Calu3 (cell line): Measurements from ENCODE around the gene CSNK1A1. TPM values are rescaled to one million over a fixed set of nuclear protein-coding genes. Genes with fewer than 3 reads are reported as not detected.
A peak's percentile ranks its signal among the peaks of the same experiment; 100 is the strongest.

ENCODE experiments used
- BruUV-seq: library from RNA; stranded (reverse); fragments of 400-500 nt; replicated peaks from 2 replicates; lab custom pipeline; 2021; lab: Mats Ljungman, UMichigan
- CTCF ChIA-PET: fragments of 300-600 bp; sonication (Branson Sonifier 250); formaldehyde crosslinking; loops from one replicate; lab custom pipeline; 2022; ENCODE audit warnings: antibody characterized with exemption; lab: Charles Lee
- DNase-seq: peaks from one replicate; pipeline ENCODE4 v3.0.0; 2022
- H3K27ac Mint-ChIP-seq: one replicate; pipeline ENCODE4 v1.8.0; 2022; ENCODE audit warnings: mixed read lengths; ENCODE audit not compliant: unreplicated experiment
- H3K27me3 Mint-ChIP-seq: one replicate; pipeline ENCODE4 v1.8.0; 2022; ENCODE audit warnings: mixed read lengths; ENCODE audit not compliant: unreplicated experiment
- H3K36me3 Mint-ChIP-seq: one replicate; pipeline ENCODE4 v1.8.0; 2022; ENCODE audit warnings: mild to moderate bottlenecking, moderate library complexity, mixed read lengths; ENCODE audit not compliant: insufficient read depth, unreplicated experiment
- H3K4me1 Mint-ChIP-seq: one replicate; pipeline ENCODE4 v1.8.0; 2022; ENCODE audit warnings: mild to moderate bottlenecking, low read depth, mixed read lengths; ENCODE audit not compliant: unreplicated experiment
- H3K4me3 Mint-ChIP-seq: one replicate; pipeline ENCODE4 v1.8.0; 2022; ENCODE audit warnings: mild to moderate bottlenecking, low read depth, moderate library complexity, mixed read lengths; ENCODE audit not compliant: unreplicated experiment
- H3K9me3 Mint-ChIP-seq: one replicate; pipeline ENCODE4 v1.8.0; 2022; ENCODE audit warnings: low read depth, mixed read lengths; ENCODE audit not compliant: unreplicated experiment
- CTCF ChIP-seq: fragments of 200-600 bp; IDR thresholded peaks from one replicate; pipeline ENCODE4 v1.8.0; 2022; ENCODE audit warnings: antibody characterized with exemption; ENCODE audit not compliant: unreplicated experiment
- intact Hi-C: fragments of 100-400 bp; cut with micrococcal nuclease; formaldehyde crosslinking; loops from one replicate; pipeline ENCODE4 v1.10.0; 2022; ENCODE audit not compliant: unreplicated experiment
- total RNA-seq: library from RNA; stranded (reverse); gene quantifications from 2 replicates; pipeline ENCODE4 v1.2.3, GENCODE V29; 2022

CSNK1A1 gene
- total RNA-seq, 1 experiment from 2014 or later, result 377 TPM

- H3K4me3 Mint-ChIP-seq, result no peak overlapping the region
- no TSS peak for BruUV-seq
- peaks cover 67% of the 10 kb centered on the region for H3K4me1 Mint-ChIP-seq
- H3K9me3 Mint-ChIP-seq, result no peaks in the 10 kb centered on the region
- no peaks in the 10 kb centered on the region for H3K27me3 Mint-ChIP-seq
- CTCF ChIA-PET, result no interaction called here
- intact Hi-C loops, result loop anchor here (2.0 kb wide), 1 partner anchor 15 kb away; no protein-coding TSS in a partner anchor
- no peak overlapping the region for H3K27ac Mint-ChIP-seq
- no peak for DNase-seq
- peaks cover 52% of the 10 kb centered on the region for H3K36me3 Mint-ChIP-seq
- TF ChIP-seq CTCF, result no peak
Observed at GRCh38 chr5:149529463-149529862, 21.8 kb downstream of the CSNK1A1 start.

GRCh38 chr5:149528281-149529060, 22.8 kb downstream of the CSNK1A1 start:
- intact Hi-C loops, result loop anchor here (2.0 kb wide), 1 partner anchor 14 kb away; no protein-coding TSS in a partner anchor
- no peaks in the 10 kb centered on the region for H3K9me3 Mint-ChIP-seq
- peaks cover 47% of the 10 kb centered on the region for H3K36me3 Mint-ChIP-seq
- H3K4me1 Mint-ChIP-seq, result peaks cover 69% of the 10 kb centered on the region
- peak overlapping the region; percentile 1 for H3K27ac Mint-ChIP-seq
- H3K27me3 Mint-ChIP-seq, result no peaks in the 10 kb centered on the region
- TF ChIP-seq CTCF, result no peak
- DNase-seq, result no peak
- H3K4me3 Mint-ChIP-seq, result no peak overlapping the region
- CTCF ChIA-PET, result interaction anchor here (0.8 to 1.6 kb wide), 4 partner anchors 11 to 87 kb away, joined by 3 to 5 read pairs (median 4); no protein-coding TSS in a partner anchor
- no TSS peak for BruUV-seq

- no peaks in the 10 kb centered on the region for H3K9me3 Mint-ChIP-seq
- TF ChIP-seq CTCF, result no peak
- peak overlapping the region; percentile 42 for H3K4me3 Mint-ChIP-seq
- H3K27me3 Mint-ChIP-seq, result no peaks in the 10 kb centered on the region
- BruUV-seq, result no TSS peak
- peaks cover 41% of the 10 kb centered on the region for H3K36me3 Mint-ChIP-seq
- CTCF ChIA-PET, result interaction anchor here (1.2 to 1.4 kb wide), 2 partner anchors 12 to 25 kb away, joined by 3 to 4 read pairs; no protein-coding TSS in a partner anchor
- no peak for DNase-seq
- H3K27ac Mint-ChIP-seq, result peak overlapping the region; percentile 60
- peaks cover 67% of the 10 kb centered on the region for H3K4me1 Mint-ChIP-seq
- intact Hi-C loops, result loop anchor here (2.0 kb wide), 1 partner anchor 14 kb away; no protein-coding TSS in a partner anchor
Observed at GRCh38 chr5:149526845-149527590, 24.2 kb downstream of the CSNK1A1 start.
